SU-DHL-6 (cell line): ENCODE results near the gene MMP14.
A peak's percentile ranks its signal among the peaks of the same experiment; 100 is the strongest.
"Not testable (repeated sequence)": the region's sequence is repeated elsewhere in the genome, so short reads cannot be mapped to it uniquely, and the experiment has no call there.

Source experiments
- H2AFZ ChIP-seq: fragments of 200-600 bp; sonication (generic); 2 replicates; pipeline ENCODE4 v1.6.1; 2014; ENCODE audit warnings: low read depth, mild to moderate bottlenecking, moderate library complexity, mixed read lengths, antibody characterized with exemption, low read length; ENCODE audit not compliant: severe bottlenecking
- H3F3A ChIP-seq: fragments of 200-600 bp; shearing (Covaris generic); 2 replicates; pipeline ENCODE4 v1.6.0; 2016; ENCODE audit warnings: antibody characterized with exemption, mild to moderate bottlenecking; ENCODE audit not compliant: insufficient read depth
- H3K27ac ChIP-seq: fragments of 200-600 bp; sonication (generic); 2 replicates; pipeline ENCODE4 v1.5.1; 2016; ENCODE audit warnings: low read depth, mild to moderate bottlenecking, low read length, moderate library complexity, mixed read lengths
- H3K27me3 ChIP-seq: fragments of 200-600 bp; sonication (generic), shearing (Covaris generic); 2 replicates; pipeline ENCODE4 v1.6.0; 2014; ENCODE audit warnings: mild to moderate bottlenecking, low read length
- H3K36me3 ChIP-seq: fragments of 200-600 bp; sonication (generic); 2 replicates; pipeline ENCODE4 v1.6.1; 2014; ENCODE audit warnings: mild to moderate bottlenecking, low read length, mixed read lengths
- H3K4me2 ChIP-seq: fragments of 300-600, 200-600 bp; shearing (Covaris generic), sonication (generic); 2 replicates; pipeline ENCODE4 v1.6.0; 2014; ENCODE audit warnings: low read length, low read depth, mild to moderate bottlenecking; ENCODE audit not compliant: poor library complexity, severe bottlenecking
- H3K4me3 ChIP-seq: fragments of 200-600 bp; sonication (generic); 2 replicates; pipeline ENCODE4 v1.5.1; 2014; ENCODE audit warnings: antibody characterized with exemption, low read length, mild to moderate bottlenecking, mixed read lengths; ENCODE audit not compliant: insufficient read depth, poor library complexity, severe bottlenecking
- H3K79me2 ChIP-seq: fragments of 200-600 bp; sonication (generic); 2 replicates; pipeline ENCODE4 v1.6.1; 2014; ENCODE audit warnings: mild to moderate bottlenecking, low read length, moderate library complexity; ENCODE audit not compliant: insufficient read depth
- H3K9ac ChIP-seq: fragments of 200-600 bp; sonication (generic); 2 replicates; pipeline ENCODE4 v1.7.0; 2014; ENCODE audit warnings: mild to moderate bottlenecking, low read length
- H3K9me2 ChIP-seq: fragments of 200-600 bp; sonication (generic); replicated peaks from 2 replicates; pipeline ENCODE4 v1.6.1; 2014; ENCODE audit warnings: low read length; ENCODE audit not compliant: insufficient read depth
- H3K9me3 ChIP-seq: fragments of 200-600 bp; sonication (generic); 2 replicates; pipeline ENCODE4 v1.6.1; 2014; ENCODE audit warnings: low read length, mixed read lengths; ENCODE audit not compliant: insufficient read depth
- H4K20me1 ChIP-seq: fragments of 200-600 bp; sonication (generic); 2 replicates; pipeline ENCODE4 v1.6.1; 2014; ENCODE audit warnings: low read depth, mild to moderate bottlenecking, antibody characterized with exemption, low read length, moderate library complexity, mixed read lengths
- EZH2phosphoT487 ChIP-seq: fragments of 200-600 bp; sonication (generic), shearing (Covaris generic); conservative IDR thresholded peaks from 2 replicates; pipeline ENCODE4 v1.6.1; 2018; ENCODE audit warnings: mild to moderate bottlenecking, antibody characterized with exemption, low read length, moderate library complexity, mixed read lengths
- TF ChIP-seq, protein P1 (sequence below): fragments of 200-600 bp; sonication (generic); IDR thresholded peaks from one replicate; pipeline ENCODE4 v1.5.1; 2017; ENCODE audit warnings: antibody characterized with exemption, mild to moderate bottlenecking, low read length, moderate library complexity; ENCODE audit not compliant: insufficient read depth, poor library complexity, severe bottlenecking

MMP14 gene

DNA sequence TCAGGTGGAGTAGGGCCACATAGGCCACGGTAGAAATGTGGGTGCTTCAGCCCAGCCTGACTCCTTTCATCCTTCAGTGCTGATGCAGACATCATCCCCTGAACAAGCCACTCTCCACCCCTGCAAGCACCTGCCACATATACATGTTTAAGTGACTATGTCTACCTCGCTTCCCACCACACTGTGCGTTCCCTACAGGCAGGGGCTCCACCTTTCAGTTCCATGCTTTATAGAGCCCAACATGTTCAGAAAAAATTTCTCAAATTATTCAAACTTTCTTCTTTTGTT lies 32.8 kb upstream of the MMP14 start:
- Histone ChIP-seq H3K9me2 (no peaks in the 10 kb centered on the region), H3K36me3 (no peaks in the 10 kb centered on the region), H3K9ac (peak overlapping the region; percentile 23), H3K9me3 (no peaks in the 10 kb centered on the region), H3F3A (peaks cover 7% of the 10 kb centered on the region; the same call in 1 of the 2 replicates), H3K79me2 (peaks cover 8% of the 10 kb centered on the region; the same call in 1 of the 2 replicates), H3K4me2 (peak overlapping the region; percentile 48), H3K27ac (peak overlapping the region; percentile 76), H3K27me3 (no peaks in the 10 kb centered on the region), H4K20me1 (no peaks in the 10 kb centered on the region), H3K4me3 (no peak overlapping the region), H2AFZ (no peak overlapping the region)
- TF ChIP-seq, protein P1, sequence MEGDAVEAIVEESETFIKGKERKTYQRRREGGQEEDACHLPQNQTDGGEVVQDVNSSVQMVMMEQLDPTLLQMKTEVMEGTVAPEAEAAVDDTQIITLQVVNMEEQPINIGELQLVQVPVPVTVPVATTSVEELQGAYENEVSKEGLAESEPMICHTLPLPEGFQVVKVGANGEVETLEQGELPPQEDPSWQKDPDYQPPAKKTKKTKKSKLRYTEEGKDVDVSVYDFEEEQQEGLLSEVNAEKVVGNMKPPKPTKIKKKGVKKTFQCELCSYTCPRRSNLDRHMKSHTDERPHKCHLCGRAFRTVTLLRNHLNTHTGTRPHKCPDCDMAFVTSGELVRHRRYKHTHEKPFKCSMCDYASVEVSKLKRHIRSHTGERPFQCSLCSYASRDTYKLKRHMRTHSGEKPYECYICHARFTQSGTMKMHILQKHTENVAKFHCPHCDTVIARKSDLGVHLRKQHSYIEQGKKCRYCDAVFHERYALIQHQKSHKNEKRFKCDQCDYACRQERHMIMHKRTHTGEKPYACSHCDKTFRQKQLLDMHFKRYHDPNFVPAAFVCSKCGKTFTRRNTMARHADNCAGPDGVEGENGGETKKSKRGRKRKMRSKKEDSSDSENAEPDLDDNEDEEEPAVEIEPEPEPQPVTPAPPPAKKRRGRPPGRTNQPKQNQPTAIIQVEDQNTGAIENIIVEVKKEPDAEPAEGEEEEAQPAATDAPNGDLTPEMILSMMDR: no peak
- no peak for TF ChIP-seq EZH2phosphoT487

GRCh38 chr14:22805235-22805634 lies 31.1 kb upstream of the MMP14 start:
- H3K36me3 ChIP-seq, H3K4me3 ChIP-seq, H3K4me2 ChIP-seq, H3K9me2 ChIP-seq, H3K9ac ChIP-seq, H3K9me3 ChIP-seq, H3K79me2 ChIP-seq, H3K27me3 ChIP-seq, H4K20me1 ChIP-seq, H3F3A ChIP-seq, H2AFZ ChIP-seq: not testable (repeated sequence)
- peak overlapping the region; percentile 76 for H3K27ac ChIP-seq

DNA sequence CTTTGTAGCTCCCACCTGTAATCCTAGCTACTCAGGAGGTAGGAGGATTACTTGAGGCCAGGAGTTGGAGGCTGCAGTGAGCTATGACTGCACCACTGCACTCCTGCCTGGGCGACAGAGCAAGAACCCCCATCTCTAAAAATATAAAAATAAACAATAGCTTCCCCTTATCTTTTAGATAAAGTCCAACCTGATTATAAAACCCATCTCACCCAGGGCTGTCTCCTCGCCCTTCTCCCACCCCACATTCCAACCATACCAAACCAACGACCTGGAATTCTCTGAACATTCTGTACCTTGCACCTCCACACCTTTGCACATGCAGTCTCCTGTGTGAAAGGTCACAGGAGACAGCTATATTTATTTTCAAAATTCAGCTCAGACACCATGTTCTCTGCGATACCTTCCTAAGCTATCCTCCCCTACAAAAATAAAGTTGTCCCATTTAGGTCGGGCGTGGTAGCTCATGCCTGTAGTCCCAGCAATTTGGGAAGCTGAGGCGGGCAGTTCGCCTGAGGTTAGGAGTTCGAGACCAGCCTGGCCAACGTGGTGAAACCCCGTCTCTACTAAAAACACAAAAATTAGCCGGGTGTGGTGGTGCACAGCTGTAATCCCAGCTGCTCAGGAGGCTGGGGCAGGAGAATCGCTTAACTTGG lies 28.8 kb upstream of the MMP14 start:
- H3K9me2 ChIP-seq: no peaks in the 10 kb centered on the region
- H3K9me3 ChIP-seq: no peaks in the 10 kb centered on the region
- TF ChIP-seq, protein P1: no peak
- TF ChIP-seq EZH2phosphoT487: no peak
- H4K20me1 ChIP-seq: no peaks in the 10 kb centered on the region
- H3F3A ChIP-seq: peaks cover 10% of the 10 kb centered on the region; the same call in 1 of the 2 replicates
- H3K27me3 ChIP-seq: no peaks in the 10 kb centered on the region
- H2AFZ ChIP-seq: no peak overlapping the region
- H3K9ac ChIP-seq: 0 out of 2 replicates have a peak overlapping the region, but pooled peaks have one; percentile 5
- H3K27ac ChIP-seq: peak overlapping the region; percentile 66
- H3K4me2 ChIP-seq: peak overlapping the region; percentile 35
- no peaks in the 10 kb centered on the region for H3K36me3 ChIP-seq
- no peak overlapping the region for H3K4me3 ChIP-seq
- peaks cover 4% of the 10 kb centered on the region; the same call in 1 of the 2 replicates for H3K79me2 ChIP-seq

DNA sequence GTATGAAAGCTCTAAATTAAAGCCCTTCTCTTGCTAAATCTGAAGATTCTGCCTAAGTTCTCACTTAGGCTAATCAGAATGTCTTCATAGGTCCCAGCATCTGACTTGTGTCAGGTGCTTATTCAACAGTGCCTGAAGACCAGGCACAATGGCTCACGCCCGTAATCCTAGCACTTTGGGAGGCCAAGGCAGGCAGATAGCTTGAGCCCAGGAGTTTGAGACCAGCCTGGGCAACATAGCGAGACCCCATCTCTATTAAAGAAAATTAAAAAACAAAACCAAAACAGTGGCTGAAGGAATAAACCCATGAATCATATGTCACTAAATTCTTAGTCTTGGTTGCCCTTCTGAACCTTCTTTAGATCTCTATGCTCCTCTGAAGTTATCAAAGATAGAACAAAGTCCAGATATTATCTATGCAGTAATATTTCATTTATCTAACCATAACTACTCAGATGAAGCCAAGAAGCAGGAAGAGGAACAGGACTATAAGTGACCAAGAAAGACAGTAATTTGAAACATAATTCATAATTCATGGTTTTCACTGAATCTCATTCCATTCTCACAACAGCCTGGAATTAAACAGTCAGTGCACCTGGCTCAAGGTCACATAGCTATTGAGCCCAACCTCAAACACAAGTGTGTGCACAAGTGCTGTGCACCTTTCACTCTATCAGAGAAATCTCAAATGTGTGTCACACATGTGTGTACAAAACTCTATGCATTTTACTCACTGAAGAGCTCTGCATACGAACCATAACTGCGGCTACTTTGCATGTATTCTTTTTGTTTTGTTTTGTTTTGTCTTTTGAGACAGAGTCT lies 27.8 kb upstream of the MMP14 start:
- peak overlapping the region; percentile 35 for H3K4me2 ChIP-seq

More for the DNA sequence above, 27.8 kb upstream of the MMP14 start:
- H3K9ac ChIP-seq: peak overlapping the region; percentile 5; the same call in 1 of the 2 replicates
- H3K36me3 ChIP-seq: no peaks in the 10 kb centered on the region
- no peaks in the 10 kb centered on the region for H3K9me2 ChIP-seq
- H3K27ac ChIP-seq: peak overlapping the region; percentile 66
- no peak for TF ChIP-seq EZH2phosphoT487
- TF ChIP-seq, protein P1: no peak
- peaks cover 17% of the 10 kb centered on the region for H3F3A ChIP-seq
- no peak overlapping the region for H2AFZ ChIP-seq
- H3K27me3 ChIP-seq: no peaks in the 10 kb centered on the region
- no peak overlapping the region for H3K4me3 ChIP-seq
- H4K20me1 ChIP-seq: no peaks in the 10 kb centered on the region
- H3K9me3 ChIP-seq: no peaks in the 10 kb centered on the region
- no peaks in the 10 kb centered on the region; the same call in 1 of the 2 replicates for H3K79me2 ChIP-seq
